Nucleus accumbens (tissue), 56 donors: ENCODE results near the gene UROC1.
A peak's percentile ranks its signal among the peaks of the same experiment; 100 is the strongest.

Source experiments
- DNase-seq, 56 donors: peaks; one replicate each; lab custom pipeline; 2025; lab: John Stamatoyannopoulos, UW

UROC1 gene

DNA sequence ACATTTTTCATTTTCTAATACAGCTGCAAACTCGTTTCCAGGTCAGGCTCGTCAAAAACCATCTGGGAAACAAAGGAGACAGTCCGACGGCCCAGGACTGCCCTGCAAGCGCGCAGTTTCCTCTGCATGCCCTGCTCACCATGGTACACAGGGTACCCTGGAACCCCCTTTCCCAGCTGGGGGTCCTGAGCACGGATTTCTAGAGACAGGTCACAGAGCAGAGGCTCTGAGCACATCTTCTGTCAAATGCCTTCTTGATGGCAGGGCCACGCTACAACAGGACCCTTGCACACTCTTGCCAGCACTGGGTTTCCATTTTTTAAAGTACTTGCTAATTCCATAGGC, 50.0 kb downstream of the UROC1 start:
- no peak for DNase-seq

DNA sequence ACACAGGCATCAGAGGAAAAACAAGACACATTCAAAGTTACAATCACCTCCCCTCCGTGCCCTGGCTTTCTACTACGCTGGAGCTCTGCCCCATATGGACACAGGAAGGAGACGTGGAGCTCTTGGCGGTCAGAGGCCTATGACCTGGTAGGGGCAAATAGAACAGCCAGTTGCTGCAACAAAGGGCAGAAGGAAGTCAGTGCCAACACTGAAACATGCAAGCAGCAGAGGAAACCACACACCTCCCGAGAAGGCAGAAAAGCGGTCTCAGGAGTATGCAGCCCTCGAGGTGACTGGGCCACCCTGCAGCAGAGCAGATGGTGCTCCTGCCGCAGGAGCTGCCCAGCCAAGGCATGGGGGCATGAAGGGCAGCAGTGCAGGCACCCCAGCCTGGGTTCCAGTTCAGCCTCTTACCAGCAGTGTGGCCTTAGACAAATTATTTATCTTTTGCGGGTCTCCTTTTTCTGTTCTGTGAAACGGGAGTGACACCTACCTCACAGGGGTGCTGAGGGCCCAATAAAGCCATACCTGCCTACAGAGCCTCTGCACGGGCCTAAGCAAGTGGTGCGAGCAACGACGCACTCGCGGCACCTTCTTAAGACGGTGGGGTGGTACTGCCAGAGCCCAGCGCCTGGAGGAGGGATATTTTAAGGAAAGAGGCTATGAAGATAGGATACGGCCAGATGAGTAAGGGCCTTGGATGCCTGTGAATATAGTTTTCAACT, 50.5 kb downstream of the UROC1 start:
- DNase-seq = no peak

DNA sequence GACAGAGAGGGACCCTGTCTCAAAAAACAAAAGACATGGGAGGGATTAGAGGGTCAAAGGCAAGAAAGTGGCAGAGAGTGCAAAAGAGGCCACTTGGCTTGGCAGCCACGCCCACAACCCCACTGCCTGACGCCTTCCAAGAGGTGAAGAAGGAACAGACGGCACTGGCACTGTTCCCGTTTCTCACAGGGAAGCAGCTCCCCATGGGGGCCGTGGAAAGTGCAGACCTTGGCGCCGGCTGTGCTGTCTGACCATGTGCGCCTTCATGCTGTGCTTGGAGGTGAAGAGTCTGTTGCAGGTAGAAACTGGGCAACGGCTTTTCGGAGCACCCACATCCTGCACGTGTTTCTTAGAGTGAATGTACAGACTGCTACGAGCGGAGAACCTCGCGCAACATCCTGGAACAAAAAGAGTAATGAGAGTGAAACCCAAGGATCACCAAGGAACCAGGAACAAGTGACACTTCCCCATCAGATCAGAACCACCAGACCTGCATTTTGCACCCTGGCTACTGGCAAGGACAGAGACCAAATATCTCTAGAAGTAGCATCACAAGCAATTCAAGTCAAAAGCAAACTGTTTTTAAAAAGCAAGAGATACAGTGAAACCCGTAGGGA, 51.5 kb downstream of the UROC1 start:
- peak in 1 of 56 donors; percentile 20 for DNase-seq

DNA sequence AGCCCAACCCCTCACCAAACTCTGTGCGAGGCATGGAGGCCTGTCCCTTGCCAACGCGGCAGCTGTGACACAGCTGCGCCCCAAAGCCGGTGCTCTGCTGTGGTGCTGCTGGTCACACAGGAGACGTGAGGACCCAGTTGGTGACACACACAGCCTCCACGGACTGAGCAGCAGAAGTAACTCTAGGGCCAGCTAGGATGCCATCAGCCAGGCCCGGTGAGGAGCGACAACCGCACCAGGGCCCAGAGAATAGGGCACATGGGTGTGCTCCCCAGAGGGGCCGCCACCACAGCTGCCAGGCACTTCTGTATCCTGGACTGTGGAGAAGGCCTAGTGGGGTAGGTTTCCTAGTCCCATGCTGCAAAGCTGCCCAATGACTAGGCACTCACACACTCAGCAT, 52.6 kb downstream of the UROC1 start:
- no peak for DNase-seq

DNA sequence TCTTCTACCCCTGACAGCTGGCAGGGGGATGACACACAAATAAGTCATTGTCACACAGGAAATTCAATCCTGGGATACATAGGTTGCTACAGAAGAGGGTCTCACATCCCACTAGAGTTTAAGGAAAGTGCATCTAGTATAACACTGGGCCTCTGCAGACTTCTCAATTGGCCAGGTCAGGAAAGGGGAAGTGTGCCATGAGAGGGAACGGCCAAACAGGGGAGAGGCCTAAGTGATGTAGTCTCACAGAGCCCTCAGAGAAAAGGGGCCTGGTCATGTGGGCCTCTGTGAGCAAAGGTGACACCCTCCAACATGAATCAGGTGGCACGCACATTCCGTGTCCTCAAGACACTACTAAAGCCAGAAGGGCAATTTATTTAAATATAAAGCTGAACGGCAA, 53.1 kb downstream of the UROC1 start:
- DNase-seq = no peak

DNA sequence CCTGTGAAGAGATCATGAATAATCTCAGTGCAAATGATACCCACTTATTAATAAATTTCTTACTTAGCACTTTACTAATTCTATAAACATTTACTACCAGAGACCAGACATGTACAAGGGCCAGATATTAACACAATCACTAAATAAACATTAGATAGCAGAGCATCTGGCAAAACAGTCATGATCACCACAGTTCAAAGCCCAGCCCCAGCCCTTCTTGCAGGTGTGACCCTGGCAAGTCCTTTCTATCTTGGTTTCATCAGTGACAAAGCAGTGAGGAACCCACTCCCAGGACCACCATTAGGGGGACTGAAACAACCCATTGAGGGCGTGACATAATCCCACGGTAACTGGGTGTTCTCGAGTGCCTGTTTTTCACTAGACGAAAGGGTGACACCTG, 53.5 kb downstream of the UROC1 start:
- no peak for DNase-seq

DNA sequence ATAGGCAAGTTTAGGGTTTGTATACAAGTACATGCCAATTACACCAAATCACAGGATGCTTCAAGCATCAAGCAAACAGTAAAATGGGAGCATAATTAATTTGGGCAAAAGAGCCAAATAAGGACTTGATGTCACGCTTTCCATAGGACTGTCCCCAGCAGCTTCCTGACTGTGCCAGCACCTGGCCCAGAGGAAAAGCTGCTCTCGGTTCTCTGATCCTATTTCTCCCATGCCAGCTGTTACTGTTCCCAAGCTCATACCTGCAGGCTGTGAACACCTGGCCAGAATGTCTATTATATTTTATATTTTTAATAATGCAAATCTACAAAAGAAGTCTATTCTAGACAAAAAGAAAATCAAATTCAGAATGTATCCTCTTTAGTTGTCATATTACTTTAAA, 54.1 kb downstream of the UROC1 start:
- no peak for DNase-seq

DNA sequence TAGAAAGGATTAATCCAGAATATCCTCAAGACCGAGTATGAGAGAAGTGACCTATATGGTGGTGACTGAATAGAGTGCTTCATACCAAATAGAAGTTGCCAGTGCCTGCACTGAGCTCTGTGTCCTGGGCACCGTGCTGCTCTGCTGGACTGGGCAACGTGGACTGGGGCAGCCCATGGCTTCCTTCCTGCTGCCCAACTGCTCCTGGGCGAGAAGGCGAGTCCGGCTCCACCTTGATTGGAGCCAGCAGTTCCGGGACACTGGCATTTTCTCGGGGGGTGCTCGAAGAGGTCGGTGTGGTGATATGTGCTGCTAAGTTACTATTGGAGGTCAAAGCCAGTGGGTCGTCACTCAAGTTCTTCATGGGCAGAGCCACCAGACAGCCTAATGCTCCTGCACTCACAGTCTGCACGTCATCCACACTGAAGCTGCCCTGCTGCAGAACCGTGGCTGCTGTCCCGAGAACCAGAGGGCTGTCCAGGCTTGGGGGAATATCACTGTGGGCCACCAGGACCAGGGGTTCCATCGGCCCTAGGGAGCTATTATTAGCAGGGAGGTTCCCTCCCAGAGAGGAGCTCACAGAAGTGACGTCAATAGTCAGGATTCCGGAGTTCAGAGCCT, 56.0 kb downstream of the UROC1 start:
- no peak for DNase-seq

DNA sequence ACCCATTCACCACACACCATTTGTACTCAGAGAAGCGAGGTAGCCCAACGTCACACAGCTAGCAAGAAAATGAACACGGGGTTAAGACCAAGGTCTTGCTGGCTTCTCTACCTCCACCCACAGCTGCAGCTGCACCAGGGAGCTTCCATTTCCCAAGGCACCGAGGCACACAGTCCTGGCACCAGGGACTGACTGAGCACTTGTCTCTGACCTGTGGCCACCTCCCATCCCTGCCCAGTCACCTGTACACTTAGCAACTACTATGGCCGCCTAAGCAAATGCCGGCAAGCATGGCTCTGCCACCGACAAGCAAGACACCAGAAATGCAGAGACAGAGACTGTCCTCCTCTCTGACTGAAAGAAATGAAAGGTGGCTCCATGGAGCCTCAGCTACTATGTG, 57.2 kb downstream of the UROC1 start:
- DNase-seq = no peak

DNA sequence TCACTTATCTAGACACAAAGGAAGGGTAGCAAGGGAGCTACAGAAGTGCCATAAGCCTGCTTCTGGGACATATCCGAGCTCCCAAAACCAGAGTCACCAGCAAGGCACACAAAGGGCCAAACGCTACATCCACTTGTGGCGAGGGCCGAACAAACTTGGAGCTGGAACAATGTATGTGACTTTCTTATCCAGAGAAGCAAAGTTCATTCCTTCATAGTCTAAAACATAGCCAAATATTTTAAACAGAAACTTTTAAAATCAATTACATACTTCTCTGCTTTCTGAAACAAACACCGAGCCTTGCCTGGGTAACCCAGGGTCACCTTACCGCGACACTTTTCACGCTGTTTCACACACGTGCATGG, 57.8 kb downstream of the UROC1 start:
- DNase-seq = no peak

DNA sequence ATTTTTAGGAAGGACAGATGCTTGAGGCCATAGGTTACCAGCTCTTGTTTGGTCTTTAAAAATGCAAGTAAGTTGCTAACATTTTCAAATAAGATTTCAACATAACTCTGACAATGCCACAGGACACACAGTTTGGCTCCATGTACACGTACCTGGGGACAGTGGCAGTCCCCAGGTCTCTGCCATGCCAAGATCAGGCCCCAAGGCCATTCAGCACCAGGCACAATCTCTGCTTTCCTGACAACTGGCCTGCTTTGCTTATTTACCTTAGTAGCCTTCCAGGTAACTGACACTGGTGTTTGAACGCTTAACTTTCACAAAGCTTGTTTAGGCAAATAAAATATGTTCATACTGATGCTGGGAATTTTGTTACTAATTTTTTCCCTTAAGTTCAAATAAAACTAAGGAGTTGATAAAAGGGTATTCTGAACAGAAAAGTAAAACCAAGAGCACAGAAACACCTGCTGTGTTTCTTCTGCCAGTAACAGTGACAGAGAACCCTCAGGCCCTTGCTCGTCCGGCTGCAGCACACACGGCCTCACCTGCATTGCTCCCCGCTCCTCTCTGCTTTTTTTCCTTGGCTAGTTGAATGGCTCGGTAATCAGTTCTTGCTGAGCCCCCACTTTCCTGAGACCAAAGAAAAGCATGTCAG, 58.3 kb downstream of the UROC1 start:
- DNase-seq = no peak

DNA sequence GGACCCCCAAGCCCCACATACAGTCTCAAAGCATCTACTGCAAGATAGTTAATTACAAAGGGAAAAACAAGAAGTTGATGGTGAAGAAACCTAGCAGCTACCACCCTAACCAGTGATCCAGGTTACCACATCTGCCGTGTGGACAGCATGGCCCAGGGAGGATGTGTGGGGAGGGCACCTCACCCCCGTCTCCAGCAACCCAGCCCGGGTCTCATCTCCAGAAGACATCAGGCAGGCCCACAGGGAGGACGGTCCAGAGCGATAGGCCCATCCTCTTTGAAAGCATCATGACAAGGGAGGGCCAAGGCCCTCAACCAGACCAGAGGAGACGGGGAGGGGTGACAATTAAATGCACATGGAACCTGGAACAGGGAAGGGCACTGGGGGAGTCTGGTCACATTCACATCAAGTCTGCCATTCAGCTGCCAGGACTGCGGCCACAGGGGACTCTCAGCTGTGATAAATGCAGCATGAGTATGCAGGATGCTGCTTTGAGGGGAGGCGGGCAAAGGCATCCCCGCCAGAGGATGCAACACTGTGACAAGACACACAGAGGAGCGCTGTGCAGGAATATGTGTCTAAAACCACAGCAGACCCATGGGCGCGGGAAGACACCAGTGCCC, 60.7 kb downstream of the UROC1 start:
- no peak for DNase-seq

DNA sequence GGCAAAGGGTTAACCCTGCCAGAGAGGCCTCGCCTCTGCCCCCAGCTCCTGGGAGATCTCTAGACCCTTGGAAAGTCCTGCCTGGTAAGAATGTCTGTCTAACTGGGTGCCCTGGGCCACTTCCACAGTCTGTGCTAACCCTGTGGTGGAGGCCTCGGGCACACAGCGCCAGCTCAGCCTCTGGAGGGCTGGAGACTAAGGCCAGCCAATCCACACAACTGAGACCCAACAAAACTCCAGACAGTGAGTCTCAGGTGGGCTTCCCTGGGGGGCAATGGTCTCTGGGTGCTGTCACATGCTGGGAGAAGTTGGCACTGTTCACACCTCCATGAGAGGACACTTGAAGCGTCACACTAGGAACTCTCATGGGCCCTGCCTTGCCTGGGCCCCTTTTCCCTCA, 61.4 kb downstream of the UROC1 start:
- DNase-seq = no peak

DNA sequence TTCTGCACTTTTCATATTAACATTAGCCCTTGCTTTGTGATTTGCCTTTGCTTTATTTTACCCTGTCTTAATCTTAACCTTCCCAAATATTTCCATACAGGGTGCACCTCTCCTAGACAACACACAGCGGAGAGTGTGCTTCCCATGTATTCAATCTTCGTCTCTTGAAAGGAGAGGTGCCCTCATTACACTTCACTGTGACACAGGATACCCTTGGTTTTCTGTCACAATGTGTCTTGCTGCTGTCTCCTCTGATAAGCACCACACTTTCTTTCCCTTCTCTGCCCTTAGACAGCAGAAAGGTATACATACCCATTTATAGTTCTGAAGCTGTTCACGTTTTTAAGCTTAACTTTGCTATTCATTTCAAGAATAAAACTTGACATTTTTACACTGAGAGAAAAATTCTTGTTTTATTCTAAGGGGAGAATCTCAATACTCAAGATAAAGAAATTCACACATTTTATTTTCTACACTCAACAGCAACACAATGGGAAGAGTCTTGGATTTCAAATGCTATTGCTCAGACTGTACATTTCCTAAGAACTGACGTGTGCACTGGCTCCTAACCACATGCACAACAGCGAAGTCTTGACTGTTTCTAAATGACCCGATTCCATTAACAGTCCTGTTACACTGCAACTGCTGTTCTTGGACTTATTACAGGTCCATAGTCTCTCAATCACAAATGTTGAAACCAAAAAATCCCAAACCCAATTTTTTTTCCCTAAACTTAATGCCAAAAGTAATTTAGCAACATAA, 63.0 kb downstream of the UROC1 start:
- DNase-seq = no peak

DNA sequence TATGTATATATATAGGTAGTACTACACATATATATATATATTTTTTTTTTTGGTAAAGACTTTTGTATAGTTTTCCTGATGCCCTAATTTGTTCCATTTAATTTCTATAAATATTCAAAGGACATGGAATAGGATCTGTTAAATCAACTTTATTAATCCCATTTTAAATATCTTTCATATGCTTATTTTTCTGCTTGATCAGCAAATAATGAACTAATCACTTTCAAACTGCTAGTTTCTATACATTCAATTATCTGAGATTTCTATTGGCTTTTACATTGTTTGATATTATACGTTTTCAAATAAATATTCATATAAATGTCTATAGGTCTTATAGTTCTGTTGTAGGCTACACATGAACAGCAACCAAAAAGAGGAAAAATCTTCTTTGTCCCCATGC, 63.5 kb downstream of the UROC1 start:
- no peak for DNase-seq

DNA sequence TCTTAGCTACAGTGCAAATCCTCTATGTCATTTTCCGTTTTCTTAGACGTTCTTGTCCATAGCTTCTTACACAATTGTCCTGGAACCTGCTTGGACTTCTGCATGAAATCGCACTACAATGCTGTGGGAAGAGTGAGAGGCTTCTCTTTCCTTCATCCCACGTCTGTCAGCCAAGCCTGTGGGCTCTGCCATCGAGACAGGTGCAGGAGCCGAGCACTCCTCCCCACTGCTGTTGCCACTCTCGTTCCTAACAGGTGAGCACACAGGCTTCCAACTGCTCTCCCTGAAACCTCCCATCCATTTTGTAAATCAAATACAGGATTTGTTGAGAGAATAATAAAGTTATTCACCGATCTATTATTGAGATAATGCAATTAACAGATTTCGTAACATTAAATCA, 65.4 kb downstream of the UROC1 start:
- no peak for DNase-seq

DNA sequence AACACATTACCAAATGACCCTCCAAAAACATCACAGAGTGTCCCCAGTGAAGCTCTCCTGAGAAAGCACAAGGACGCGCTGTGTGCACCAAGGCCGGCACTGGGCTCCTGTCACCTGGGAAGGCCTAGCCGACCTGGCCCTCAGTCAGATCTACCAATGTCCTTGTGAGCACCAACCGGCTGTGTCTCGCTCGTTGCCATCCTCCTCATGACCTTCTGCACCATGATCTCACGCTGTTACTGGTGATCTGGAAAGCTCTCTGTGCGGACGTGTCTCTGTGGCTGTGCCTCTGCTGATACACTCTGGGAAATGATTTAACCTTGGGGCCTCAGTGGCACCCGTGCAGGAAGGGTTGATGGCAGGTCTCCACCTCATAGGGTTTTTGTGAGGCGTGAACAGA, 66.1 kb downstream of the UROC1 start:
- DNase-seq = no peak

DNA sequence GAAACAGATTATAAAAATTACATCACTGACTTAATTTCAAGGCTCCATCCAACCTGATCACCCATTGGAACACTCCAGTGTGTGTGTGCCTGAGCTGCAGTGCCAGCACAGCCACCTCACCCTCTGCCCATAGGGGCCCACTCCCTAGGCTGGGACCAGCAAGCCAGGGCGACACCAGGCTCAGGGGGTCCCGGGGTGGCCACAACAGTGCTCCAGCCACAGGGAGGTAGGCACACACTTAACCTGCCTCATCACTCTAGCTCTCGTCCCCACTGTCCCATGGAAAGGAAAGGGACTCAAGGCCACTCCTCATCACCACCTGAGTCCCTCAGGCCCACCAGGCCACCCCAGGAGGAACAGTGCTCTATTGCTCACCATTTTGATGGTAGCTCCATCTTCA, 66.8 kb downstream of the UROC1 start:
- DNase-seq = no peak

DNA sequence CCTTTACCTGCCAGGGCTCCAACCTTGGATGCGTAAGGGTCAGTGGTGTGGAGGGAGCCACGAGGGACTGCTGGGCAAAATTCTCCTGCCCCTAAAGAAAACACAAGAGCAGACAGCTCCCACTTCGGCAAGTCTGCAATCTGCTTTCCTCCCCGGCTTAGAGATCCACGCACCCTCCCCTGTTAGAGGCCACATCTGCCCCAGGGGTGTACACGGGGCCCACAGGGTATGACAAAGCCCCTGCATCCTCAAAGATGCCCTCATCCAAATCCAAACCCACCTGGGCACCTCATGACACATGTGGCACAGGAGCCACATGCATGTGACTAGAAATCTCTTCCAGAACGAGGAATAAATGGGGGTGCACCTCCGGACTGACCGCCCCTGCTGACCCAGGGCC, 67.4 kb downstream of the UROC1 start:
- no peak for DNase-seq

DNA sequence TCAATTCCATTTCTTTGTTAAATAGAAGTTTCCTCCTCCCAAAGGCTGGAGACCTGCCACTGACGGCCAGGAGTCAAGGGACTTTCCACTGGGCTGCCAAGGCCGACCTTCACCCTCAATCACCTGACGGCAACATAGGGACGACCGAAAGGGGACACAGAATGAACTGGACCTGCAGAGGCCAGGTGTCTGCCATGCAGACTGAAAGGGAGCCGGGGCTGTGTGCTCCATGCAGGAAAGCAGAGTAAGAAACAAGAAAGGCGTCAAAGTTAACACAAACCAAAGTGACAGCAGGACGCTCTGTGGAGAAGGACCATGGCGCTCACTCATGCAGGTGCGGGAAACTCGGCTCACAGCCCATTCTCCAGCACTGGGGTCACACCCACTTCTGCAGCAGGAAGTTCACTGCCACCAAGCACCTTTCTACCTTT, 67.9 kb downstream of the UROC1 start:
- DNase-seq = no peak

DNA sequence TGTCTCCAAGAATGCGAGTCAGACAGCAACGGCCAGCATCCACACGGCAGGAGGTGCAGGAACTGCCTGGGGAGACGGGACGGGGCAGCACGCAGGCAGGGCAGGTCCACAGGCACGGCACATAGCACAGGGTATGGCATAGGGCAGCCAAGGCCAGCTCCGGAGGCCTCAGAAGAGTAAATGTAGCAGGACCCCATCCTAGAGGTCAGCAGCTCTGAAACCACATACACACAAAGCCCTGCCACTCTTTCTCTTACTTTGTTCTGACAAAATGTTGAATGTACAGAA, 68.7 kb downstream of the UROC1 start:
- DNase-seq = no peak
